Upper lobe of right lung (tissue), 1 donor: ENCODE data around the gene LDLRAD3. TPM values are rescaled to one million over a fixed set of nuclear protein-coding genes. Genes with fewer than 3 reads are reported as not detected.

Experiments
- ATAC-seq: fragments of 200-7000 bp; cut with Tn5 transposase; one replicate; pipeline ENCODE4 v1.9.1; 2020; ENCODE audit warnings: mild to moderate bottlenecking, moderate library complexity
- DNase-seq: peaks from one replicate; pipeline ENCODE4 v3.0.0-alpha.2; 2020
- H3K27ac ChIP-seq: fragments of 200-600 bp; one replicate; pipeline ENCODE4 v1.8.0; 2022
- H3K27me3 ChIP-seq: fragments of 200-600 bp; one replicate; pipeline ENCODE4 v1.8.0; 2022; ENCODE audit warnings: mild to moderate bottlenecking
- H3K36me3 ChIP-seq: fragments of 200-600 bp; one replicate; pipeline ENCODE4 v1.8.0; 2022
- H3K4me1 ChIP-seq: fragments of 200-600 bp; one replicate; pipeline ENCODE4 v1.8.0; 2022
- H3K4me3 ChIP-seq: fragments of 200-600 bp; one replicate; pipeline ENCODE4 v1.8.0; 2022; ENCODE audit warnings: mild to moderate bottlenecking
- H3K9me3 ChIP-seq: fragments of 200-600 bp; one replicate; pipeline ENCODE4 v1.8.0; 2022
- CTCF ChIP-seq: fragments of 200-600 bp; IDR thresholded peaks from one replicate; pipeline ENCODE4 v1.8.0; 2022; ENCODE audit warnings: antibody characterized with exemption
- intact Hi-C: fragments of 100-400 bp; cut with DNase I; formaldehyde crosslinking; loops from one replicate; pipeline ENCODE4 v1.11.0; 2022
- total RNA-seq: library from RNA; stranded (reverse); fragmentation: NEBNext Ultra II Directional; extraction: Animal tissue kit (Norgen Biotek cat#: 25700); gene quantifications from one replicate; pipeline ENCODE4 v1.2.1, GENCODE V29; 2021
- donor health status: DM: no; HTN: yes; CAD: no; lungs with severe emphysema.

Gene LDLRAD3
- total RNA-seq, 1 donor from 2014 or later: 7.9 TPM

- Histone ChIP-seq H3K9me3 (peaks cover 6% of the 10 kb centered on the region), H3K27ac (no peak overlapping the region), H3K4me1 (peaks cover 5% of the 10 kb centered on the region), H3K27me3 (no peaks in the 10 kb centered on the region), H3K36me3 (no peaks in the 10 kb centered on the region), H3K4me3 (no peak overlapping the region)
- no peak for TF ChIP-seq CTCF
- DNase-seq (no peak), ATAC-seq (no peak)
- intact Hi-C loops: no loop called here
Measured at GRCh38 chr11:36214976-36215692, 271.3 kb downstream of the LDLRAD3 start.

- H3K9me3 ChIP-seq: peaks cover 8% of the 10 kb centered on the region
- H3K27me3 ChIP-seq: no peaks in the 10 kb centered on the region
- no peak overlapping the region for H3K4me3 ChIP-seq
- no peaks in the 10 kb centered on the region for H3K36me3 ChIP-seq
- ATAC-seq: no peak
- TF ChIP-seq CTCF: no peak
- no peak overlapping the region for H3K27ac ChIP-seq
- DNase-seq: no peak
- intact Hi-C loops: no loop called here
- H3K4me1 ChIP-seq: peaks cover 2% of the 10 kb centered on the region
Measured at GRCh38 chr11:36215693-36216060, 271.8 kb downstream of the LDLRAD3 start.

GRCh38 chr11:36216061-36216615 lies 272.3 kb downstream of the LDLRAD3 start:
- Histone ChIP-seq H3K4me3 (no peak overlapping the region), H3K27ac (no peak overlapping the region), H3K9me3 (peaks cover 8% of the 10 kb centered on the region), H3K27me3 (no peaks in the 10 kb centered on the region), H3K4me1 (no peaks in the 10 kb centered on the region), H3K36me3 (no peaks in the 10 kb centered on the region)
- intact Hi-C loops: no loop called here
- no peak for ATAC-seq
- no peak for TF ChIP-seq CTCF
- no peak for DNase-seq

GRCh38 chr11:36218283-36218921 lies 274.5 kb downstream of the LDLRAD3 start:
- Histone ChIP-seq H3K4me1 (peaks cover 7% of the 10 kb centered on the region), H3K27me3 (no peaks in the 10 kb centered on the region), H3K27ac (no peak overlapping the region), H3K4me3 (no peak overlapping the region), H3K36me3 (no peaks in the 10 kb centered on the region), H3K9me3 (peaks cover 8% of the 10 kb centered on the region)
- intact Hi-C loops: no loop called here
- no peak for TF ChIP-seq CTCF
- no peak for ATAC-seq
- DNase-seq: no peak

- H3K27ac ChIP-seq: no peak overlapping the region
- no peak for TF ChIP-seq CTCF
- no peak overlapping the region for H3K4me3 ChIP-seq
- H3K9me3 ChIP-seq: peaks cover 8% of the 10 kb centered on the region
- no peak for DNase-seq
- no peak for ATAC-seq
- intact Hi-C loops: no loop called here
- no peaks in the 10 kb centered on the region for H3K36me3 ChIP-seq
- peaks cover 8% of the 10 kb centered on the region for H3K4me1 ChIP-seq
- no peaks in the 10 kb centered on the region for H3K27me3 ChIP-seq
Measured at GRCh38 chr11:36219996-36220395, 276.1 kb downstream of the LDLRAD3 start.
